RKO (cell line): ENCODE results near the gene ARHGAP30.

Source experiments
- DNase-seq: peaks from one replicate; pipeline ENCODE4 v3.0.0-alpha.2; 2016; ENCODE audit warnings: low spot score

Gene ARHGAP30, protein sequence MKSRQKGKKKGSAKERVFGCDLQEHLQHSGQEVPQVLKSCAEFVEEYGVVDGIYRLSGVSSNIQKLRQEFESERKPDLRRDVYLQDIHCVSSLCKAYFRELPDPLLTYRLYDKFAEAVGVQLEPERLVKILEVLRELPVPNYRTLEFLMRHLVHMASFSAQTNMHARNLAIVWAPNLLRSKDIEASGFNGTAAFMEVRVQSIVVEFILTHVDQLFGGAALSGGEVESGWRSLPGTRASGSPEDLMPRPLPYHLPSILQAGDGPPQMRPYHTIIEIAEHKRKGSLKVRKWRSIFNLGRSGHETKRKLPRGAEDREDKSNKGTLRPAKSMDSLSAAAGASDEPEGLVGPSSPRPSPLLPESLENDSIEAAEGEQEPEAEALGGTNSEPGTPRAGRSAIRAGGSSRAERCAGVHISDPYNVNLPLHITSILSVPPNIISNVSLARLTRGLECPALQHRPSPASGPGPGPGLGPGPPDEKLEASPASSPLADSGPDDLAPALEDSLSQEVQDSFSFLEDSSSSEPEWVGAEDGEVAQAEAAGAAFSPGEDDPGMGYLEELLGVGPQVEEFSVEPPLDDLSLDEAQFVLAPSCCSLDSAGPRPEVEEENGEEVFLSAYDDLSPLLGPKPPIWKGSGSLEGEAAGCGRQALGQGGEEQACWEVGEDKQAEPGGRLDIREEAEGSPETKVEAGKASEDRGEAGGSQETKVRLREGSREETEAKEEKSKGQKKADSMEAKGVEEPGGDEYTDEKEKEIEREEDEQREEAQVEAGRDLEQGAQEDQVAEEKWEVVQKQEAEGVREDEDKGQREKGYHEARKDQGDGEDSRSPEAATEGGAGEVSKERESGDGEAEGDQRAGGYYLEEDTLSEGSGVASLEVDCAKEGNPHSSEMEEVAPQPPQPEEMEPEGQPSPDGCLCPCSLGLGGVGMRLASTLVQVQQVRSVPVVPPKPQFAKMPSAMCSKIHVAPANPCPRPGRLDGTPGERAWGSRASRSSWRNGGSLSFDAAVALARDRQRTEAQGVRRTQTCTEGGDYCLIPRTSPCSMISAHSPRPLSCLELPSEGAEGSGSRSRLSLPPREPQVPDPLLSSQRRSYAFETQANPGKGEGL

DNA sequence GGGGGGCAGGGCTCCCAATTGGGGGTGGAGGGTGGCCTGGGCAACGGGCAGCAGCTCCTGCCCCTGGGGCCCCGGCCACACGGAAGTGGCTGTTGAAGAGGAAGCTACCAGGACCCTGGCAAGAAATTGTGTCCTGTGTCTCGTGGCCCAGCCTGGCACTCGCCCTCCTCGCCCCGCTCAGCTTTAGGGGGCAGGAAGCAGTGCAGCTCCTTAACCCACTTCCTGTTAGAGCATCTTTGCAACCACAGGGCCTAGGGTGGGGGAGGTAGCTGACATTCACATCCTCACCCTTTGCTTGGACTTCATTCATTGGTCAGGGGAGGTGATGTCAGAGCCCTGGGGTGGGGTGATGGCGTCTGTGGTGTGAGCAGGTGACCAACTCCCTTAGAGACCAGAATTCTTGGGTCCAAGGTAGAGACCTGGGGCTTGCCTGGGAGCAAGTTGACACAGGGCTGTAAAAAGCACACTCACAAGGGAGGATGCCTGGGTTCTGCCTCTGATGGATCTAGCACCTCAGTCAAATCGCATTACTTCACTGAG lies at the start of gene ARHGAP30:
Gene ARHGAP30, minus strand, starts transcription at position 161 of the 540 bp plus-strand sequence. CDS start 267 bp downstream, outside the sequence.
- no peak for DNase-seq

DNA sequence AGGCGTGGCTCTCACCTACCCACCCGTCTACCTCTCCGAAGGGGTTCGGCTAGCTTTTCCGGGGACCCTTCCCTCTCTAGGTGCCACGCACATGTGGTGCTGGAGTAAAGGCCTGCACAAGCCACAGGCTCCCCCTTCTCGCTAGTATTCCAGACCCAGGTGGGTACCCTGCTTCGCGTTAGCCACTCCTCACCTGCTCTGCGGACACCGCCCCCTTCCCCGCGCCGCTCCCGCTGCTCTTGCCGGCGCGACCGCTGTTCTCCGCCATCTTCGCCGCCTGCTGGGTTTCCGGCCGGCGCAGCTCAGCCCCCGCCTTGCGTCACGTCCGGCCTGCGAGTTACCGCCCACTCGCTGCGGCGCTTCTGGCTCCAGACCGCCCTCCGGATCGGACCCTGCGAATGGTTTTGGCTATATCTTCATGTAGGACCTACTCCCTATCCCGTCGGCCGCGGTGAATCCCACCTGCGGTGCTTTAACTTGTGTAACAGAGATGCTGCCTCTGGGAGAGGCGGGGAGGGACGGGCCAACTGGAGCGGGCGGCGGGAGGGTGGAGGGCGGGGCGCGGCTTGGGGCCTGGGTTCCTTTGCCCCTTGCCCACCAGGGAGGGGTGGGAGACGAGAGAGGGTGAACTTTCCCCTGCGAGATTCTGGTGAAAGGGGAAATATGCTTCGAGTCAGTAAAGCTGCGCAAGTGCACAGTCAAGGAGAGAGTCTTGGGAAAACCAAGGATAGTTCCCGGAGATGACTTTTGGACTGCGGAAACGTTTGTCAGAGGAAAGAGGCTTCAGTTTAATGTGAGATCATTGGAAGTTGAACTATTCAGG lies 48.3 kb upstream of the ARHGAP30 start, which contains the start of the genes NIT1 and PFDN2:
Gene NIT1, plus strand, starts transcription at position 347 of the 823 bp plus-strand sequence. Its CDS starts 72 bp downstream, at position 419.
Gene PFDN2, minus strand, starts transcription at position 279 of the 823 bp plus-strand sequence. Its CDS starts 11 bp downstream, at position 268.
- peak; percentile 94 for DNase-seq

DNA sequence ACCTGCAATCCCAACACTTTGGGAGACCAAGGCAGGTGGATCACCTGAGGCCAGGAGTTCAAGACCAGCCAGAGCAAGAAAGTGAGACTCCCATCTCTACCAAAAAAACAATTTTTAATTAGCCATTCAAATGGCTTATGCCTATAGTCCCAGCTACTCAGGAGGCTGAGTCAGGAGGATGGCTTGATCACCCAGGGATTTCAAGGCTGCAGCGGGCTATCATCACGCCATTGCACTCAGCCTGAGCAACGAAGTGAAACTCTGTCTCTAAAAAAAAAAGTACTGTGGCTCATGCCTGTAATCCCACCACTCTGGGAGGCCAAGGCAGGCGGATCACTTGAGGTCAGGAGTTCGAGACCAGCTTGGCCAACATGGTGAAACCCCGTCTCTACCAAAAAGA lies 46.3 kb upstream of the ARHGAP30 start:
- peak; percentile 74 for DNase-seq

DNA sequence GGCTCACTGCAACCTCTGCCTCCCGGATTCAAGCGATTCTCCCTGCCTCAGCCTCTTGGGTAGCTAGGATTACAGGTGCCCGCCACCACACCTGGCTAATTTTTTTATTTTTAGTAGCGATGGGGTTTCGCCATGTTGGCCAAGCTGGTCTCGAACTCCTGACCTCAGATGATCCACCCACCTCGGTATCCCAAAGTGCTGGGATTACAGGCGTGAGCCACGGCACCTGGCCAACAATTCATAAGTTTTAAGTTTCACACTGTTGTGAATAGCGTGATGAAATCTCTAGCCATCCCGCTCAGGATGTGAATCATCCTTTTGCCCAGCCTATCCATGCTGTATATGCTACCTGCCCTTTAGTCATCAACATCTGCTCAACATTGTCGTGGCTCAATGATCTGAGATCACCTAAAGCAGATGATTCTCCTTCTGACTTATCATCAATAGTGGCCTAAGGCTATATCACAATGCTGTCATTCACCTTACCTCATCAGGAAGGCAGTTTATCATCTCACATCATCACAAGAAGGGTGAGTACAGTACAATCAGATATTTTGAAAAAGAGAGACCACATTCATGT lies 45.5 kb upstream of the ARHGAP30 start:
- peak; percentile 100 for DNase-seq

DNA sequence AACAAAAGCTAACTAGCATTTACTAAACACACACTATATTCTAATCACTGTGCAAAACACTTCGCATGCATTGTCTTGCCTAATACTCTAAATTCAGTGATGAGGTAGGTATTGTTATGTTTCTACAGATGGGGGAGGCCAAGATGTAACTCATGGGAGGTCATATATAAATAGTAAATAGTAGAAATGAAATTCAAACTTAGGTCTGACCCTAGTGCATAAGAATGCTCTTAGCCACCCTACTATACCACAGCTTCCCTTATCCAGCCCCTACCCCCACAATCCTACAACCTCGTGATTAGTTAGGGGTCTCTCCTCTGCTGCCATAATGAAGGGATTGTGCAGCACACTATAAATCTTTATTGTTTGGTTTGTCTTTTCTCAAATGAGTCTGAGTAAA lies 44.9 kb upstream of the ARHGAP30 start:
- peak; percentile 58 for DNase-seq

DNA sequence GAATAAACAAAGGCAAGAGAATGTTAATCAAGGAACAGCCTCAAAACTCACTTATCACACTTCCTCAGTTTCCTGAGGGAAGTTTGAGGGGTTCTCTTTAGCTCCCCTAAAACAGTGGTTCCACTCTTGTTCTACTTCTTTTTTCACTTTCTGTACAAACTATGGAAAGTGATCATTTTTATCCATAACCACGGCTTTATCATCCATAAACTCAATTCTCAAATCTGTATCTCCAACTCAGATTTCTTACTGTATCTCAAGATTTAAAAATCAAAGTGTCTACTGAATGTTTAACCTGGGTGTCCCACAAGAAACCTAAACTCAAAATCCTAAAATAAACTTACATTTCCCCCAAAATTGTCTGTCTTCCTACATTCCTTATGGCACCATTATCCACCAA lies 44.2 kb upstream of the ARHGAP30 start:
- no peak for DNase-seq

DNA sequence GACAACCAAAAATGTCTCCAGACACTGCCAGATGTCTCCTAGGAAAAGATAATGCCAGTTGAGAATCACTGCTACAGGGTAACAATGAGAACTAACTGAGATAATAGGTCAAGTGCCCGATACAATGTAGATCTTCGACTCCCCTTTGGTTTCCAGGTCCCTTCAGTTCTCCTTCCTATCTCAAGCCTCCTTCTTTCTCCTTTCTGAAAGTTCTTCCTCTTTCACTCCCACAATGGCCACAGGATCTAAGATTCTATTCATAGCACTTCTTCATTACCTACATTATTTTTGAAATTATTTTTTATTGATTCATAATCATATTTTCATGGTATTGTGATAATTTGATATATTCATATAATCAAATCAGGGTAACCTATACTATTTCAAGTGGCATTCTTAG lies 41.8 kb upstream of the ARHGAP30 start:
- no peak for DNase-seq

DNA sequence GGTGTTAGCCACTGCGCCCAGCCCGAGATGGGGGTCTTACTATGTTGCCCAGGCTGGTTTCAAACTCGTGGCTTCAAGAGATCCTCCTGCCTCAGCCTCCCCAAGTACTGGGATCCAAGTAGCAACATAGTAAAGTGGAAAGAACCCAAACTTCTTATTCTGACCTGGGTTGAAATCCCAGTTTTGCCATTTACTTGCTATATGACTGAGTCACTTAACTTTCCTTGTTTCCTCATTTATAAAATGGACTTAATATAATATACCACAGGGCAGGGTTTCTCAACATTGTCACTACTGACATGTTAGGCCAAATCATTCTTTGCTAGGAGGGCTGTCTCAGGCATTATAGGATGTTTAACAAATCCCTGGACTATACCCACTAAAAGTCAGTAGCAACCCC lies 41.4 kb upstream of the ARHGAP30 start:
- DNase-seq, result no peak

DNA sequence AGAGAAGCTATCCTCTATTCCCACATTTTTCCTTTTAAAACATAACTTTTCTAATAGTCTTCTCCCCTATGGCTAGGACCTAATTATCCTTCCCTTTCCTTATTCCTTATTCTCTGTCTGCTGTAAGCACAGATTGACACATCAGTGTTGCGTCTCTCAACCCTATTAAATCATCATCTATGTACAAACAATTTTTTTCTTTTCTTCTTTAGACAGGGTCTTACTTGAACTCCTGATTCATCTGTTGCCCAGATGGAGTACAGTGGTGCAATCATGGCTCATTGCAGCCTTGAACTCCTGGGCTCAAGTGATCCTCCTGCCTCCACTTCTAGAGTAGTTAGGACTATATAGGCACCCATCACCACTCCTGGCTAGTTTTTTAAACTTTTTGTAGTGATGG lies 36.7 kb upstream of the ARHGAP30 start:
- no peak for DNase-seq

DNA sequence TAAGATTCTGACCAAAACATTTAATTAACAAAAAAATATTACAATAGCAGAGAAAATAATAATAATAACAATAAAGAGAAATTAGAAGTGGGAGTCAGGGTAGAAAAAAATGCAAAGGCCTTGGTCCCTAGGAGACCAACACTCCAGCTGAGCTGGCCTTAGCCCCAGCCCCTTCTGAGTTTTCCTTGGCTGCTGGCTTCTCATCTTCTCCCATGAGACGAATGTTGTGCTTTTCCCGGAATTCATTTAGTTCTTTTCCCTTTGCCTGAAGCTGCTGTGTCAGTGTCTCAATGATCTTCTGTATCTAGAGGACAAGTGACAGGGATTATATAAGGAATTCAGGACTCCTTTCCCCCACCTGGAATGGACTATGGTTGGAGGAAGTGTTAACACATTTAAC lies 30.9 kb upstream of the ARHGAP30 start:
- DNase-seq, result no peak

DNA sequence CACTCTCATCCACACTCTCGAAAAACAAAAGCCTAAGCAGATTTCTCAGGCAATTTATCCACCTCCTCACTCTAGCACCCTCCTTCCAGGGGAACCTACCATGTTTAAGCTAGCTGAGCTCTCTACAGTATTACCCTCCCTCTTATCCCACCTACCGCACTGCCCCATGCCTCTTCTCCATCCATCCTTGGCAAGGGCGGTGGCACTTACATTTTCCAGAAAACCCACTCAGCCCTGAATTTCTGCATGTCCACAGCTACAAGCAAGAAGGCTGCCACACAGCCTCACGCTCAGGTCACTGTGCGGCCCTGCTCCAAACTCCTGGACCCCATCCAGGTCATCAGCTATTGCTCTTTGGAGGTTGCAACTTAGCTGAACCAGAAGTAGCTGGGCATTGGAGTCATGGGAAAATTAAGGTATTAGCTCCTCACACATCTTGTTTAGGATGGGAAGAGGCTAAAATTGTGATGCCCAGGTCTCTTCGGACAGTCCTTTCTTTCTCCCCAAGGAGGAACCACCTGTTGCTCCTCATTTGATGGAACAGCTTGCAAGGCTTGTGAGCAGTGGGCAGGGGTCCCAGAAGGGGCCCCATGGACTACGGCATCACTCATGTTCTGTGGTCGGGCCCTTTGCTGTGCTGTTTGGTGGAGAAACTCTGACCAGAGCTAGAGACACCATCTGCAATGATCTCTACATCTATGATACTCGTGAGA lies 29.6 kb upstream of the ARHGAP30 start:
- no peak for DNase-seq

DNA sequence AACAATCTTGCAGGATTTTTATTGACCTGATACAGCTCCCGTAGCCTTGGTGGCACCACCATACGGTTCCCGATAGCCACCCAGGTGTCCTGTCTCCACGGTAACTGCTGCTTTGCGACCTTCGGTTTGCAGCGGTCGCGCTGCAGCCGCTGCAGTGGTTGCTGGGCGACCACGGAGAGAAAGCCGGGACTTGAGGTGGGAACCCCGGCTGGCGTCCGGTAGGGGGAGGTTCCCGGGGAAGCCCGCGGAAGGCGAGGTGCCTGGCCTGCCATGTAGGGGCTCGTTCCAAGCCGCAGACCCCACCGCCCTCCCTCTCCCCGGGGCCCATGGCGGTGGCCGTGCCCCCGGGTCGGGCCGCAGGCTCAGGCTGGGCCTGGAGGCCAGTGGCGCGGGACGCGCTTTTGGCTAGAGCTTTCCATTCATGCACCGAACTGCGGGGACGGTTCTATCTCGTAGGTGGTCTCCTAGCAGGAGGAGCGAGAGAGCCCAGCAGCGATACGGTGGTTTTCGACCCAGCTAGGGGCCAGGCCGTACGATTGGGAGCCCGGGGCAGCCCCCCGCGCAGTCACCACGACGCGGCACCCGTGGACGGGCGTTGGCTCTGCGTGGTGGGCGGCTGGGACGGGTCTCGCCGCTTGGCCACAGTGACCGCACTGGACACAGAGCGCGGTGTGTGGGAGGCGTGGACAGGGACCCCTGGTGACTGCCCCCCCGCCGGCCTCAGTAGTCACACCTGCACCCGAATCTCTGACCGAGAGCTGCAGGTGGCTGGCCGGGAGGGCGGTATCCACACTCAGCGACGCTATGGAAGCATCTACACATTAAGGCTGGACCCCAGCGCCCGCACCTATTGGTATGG lies 28.7 kb upstream of the ARHGAP30 start, which contains the start of gene KLHDC9:
Gene KLHDC9, plus strand, starts transcription at position 152 of the 859 bp plus-strand sequence. Its CDS starts 175 bp downstream, at position 327.
- DNase-seq, result peak; percentile 72

DNA sequence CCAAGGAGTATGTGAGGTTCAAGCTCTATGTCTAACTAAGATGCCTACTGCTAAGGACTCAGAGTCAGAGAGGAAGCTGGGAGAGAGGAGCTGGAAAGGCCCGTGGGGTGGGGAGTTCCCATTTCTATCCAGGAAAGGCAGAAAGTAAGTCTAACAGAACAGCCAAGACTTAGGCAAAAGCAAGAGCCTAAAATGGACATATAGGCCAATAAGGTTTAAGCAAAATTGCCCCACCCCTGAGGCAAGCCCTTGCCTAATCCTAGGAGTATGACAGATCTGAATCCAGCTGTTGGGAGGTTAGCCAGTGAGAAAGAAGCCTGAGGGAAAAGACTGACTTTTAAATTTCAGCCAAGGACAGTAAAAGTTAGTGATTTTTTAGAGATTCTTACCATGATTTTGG lies 26.8 kb upstream of the ARHGAP30 start:
- DNase-seq, result no peak

DNA sequence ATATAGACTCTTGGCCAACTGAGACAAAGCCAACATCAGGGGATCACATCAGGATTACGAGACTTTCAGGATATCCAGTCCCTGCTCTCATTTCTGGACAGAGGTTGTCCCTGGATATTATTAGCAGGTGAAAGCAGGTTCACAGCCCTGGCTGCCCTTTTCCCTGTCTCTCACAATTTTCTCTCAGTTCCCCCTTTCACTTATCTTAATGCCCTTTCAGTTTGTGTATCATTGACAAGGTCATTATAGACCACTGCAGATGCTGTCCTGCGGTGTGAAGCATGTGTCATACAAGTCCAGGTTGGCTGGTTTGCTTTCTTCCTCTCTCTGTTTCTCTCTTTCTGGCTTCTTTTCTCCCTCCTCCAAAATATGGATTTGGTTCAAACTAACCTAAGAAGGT lies 26.3 kb upstream of the ARHGAP30 start:
- no peak for DNase-seq

DNA sequence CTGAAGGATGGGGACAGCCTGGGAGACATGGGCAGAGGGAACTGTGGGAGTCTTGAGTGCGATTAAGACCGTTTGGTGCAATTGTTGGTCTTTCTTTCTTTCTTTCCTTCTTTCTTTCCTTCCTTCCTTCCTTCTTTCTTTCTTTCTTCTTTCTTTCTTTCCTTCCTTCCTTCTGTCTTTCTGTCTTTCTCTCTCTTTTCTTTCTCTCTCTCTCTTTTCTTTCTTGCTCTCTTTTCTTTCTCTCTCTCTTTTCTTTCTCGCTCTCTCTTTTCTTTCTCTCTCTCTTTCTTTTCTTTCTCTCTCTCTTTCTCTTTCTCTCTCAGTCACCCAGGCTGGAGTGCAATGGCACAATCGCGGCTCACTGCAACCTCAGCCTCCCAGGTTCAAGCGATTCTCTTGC lies 25.5 kb upstream of the ARHGAP30 start:
- DNase-seq, result no peak

DNA sequence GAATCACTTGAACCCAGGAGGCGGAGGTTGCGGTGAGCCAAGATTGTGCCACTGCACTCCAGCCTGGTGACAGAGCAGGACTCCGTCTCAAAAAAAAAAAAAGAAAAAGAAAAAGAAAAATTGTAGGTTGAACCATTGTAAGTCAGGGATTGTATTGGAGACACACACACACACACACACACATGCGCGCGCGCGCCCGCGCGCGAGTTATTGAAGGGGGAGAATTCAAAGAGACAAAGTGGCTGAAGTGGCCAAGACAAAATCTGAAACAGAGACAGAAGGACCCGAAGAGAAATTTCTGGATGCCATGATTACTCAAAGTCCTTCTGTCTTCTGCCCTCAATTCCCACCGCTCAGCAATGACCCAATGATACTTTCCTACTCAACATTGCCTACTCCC lies 24.8 kb upstream of the ARHGAP30 start:
- no peak for DNase-seq

DNA sequence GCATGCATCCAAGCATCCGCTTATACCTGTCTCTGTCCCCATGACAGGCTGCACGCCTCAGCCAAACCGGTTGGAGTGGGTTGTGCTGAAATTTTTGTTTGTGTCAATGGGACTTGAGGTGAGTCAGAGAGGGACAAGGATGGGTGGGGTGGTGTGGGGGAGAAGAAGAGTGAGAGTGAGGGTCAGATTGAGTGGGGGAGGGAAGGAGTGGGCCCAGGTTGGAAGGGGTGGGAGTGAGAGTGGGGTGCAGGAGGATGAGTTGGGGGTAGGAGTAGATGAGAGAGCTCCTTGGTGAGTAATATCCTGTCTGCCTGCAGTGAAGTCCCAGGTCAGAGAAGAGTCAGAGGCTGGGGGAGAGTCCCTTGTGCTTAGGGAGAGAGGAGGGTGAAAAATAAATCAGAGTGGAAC lies 22.9 kb upstream of the ARHGAP30 start:
- peak; percentile 40 for DNase-seq

DNA sequence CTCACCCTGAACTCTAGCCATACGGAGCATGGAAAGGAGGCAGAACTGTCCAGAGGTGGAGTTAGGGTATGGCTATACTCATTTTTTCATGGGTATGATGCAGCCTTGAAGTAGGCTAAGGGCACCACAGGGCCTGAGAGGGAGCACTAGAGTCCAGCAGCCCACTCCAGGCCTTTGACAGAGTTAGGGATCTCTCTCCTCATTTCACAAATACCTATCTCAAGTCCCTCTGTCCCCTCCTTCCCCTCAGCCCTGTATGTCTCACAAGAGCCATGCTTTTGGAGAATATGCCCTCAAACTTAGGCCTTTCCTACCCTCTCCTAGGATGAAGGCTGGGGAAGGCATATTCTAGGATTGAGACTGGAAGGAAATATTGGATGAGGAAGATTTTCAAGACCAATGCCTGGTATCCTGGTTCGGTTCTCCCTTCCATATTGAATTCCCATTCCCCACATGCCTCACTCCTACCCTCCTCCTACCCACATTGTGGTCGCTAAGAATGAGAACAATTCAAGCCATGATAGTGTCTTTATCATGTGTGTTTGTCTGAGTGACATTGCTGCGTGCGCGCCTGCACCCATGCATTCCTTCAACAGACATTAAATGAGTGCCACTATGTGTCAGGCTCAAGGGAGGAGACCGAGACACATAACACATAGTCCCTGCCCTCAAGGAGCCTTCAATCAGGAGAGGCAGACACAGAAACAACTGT lies 22.3 kb upstream of the ARHGAP30 start:
- DNase-seq, result no peak
